HCT116 (cell line): Measurements from ENCODE around the gene AQP12B. TPM values are rescaled to one million over a fixed set of nuclear protein-coding genes. Genes with fewer than 3 reads are reported as not detected.

ENCODE experiments used
- ATAC-seq: fragments of 200-7000 bp; cut with Tn5 transposase; 2 replicates; pipeline ENCODE4 v1.9.1; 2020; ENCODE audit warnings: mild to moderate bottlenecking, moderate library complexity
- BruUV-seq: library from RNA; stranded (reverse); fragments of 400-500 nt; replicated peaks from 2 replicates; lab custom pipeline; 2021; lab: Mats Ljungman, UMichigan
- CTCF ChIA-PET: fragments of 300-600 bp; sonication (Branson Sonifier 250); formaldehyde crosslinking; loops from one replicate; lab custom pipeline; 2021; ENCODE audit warnings: antibody characterized with exemption; lab: Charles Lee
- POLR2A ChIA-PET: fragments of 300-600, 350-600 bp; sonication (Branson Sonifier 250); formaldehyde crosslinking; loops from one replicate; lab custom pipeline; 2021; ENCODE audit warnings: antibody characterized with exemption; lab: Charles Lee
- RAD21 ChIA-PET, 2 experiments: fragments of 300-600 bp; sonication (Branson Sonifier 250); formaldehyde crosslinking; loops; one replicate each; lab custom pipeline; 2023; ENCODE audit warnings: low total read pairs in 2 of 2; ENCODE audit not compliant: uncharacterized antibody in 2 of 2, unreplicated experiment in 2 of 2, low non-redundant PET in 1 of 2; lab: Charles Lee
- DNase-seq: peaks from one replicate; pipeline ENCODE4 v3.0.0-alpha.2; 2010; ENCODE audit warnings: low read depth, low spot score
- H2AFZ ChIP-seq: fragments of 200-600 bp; shearing (Covaris generic), sonication (generic); 2 replicates; pipeline ENCODE4 v1.6.1; 2017; ENCODE audit warnings: low read depth, mixed run types, mixed read lengths, antibody characterized with exemption, low read length; ENCODE audit not compliant: poor library complexity, severe bottlenecking
- H3K27ac ChIP-seq: 2 replicates; pipeline ENCODE4 v1.5.1; 2012; ENCODE audit warnings: low read depth, low read length
- H3K27me3 ChIP-seq: fragments of 200-600 bp; sonication (generic); 2 replicates; pipeline ENCODE4 v1.6.1; 2016; ENCODE audit warnings: mixed run types, low read length, mixed read lengths; ENCODE audit not compliant: insufficient read depth
- H3K36me3 ChIP-seq, 2 experiments: fragments of 200-500 bp in 1 of 2; fragments of 200-600 bp in 1 of 2; sonication (Bioruptor generic) in 1 of 2; sonication (generic) in 1 of 2; 2 replicates each; pipeline versions ENCODE4 v1.5.1 to v1.6.1; 2014 to 2016; ENCODE audit warnings: low read length in 2 of 2, inconsistent platforms in 1 of 2, mixed read lengths in 1 of 2, mixed run types in 1 of 2; ENCODE audit not compliant: insufficient read depth in 2 of 2, control insufficient read depth in 1 of 2
- H3K4me1 ChIP-seq, 2 experiments: fragments of 200-600 bp in 1 of 2; sonication (generic) in 1 of 2; 2 replicates each; pipeline versions ENCODE4 v1.5.1 to v1.6.1; 2012 to 2017; ENCODE audit warnings: low read length in 2 of 2, inconsistent platforms in 1 of 2, mild to moderate bottlenecking in 1 of 2, mixed read lengths in 1 of 2, mixed run types in 1 of 2, moderate library complexity in 1 of 2; ENCODE audit not compliant: insufficient read depth in 2 of 2, control insufficient read depth in 1 of 2
- H3K4me2 ChIP-seq: fragments of 200-600 bp; sonication (generic); 2 replicates; pipeline ENCODE4 v1.6.1; 2017; ENCODE audit warnings: mixed run types, low read length, mixed read lengths
- H3K4me3 ChIP-seq, 2 experiments: fragments of 200-600 bp in 1 of 2; sonication (generic) in 1 of 2; replicated peaks in 1 of 2; 2 replicates each; pipeline ENCODE4 v1.5.1; 2011 to 2016; ENCODE audit warnings: low read length in 2 of 2, control low read depth in 1 of 2, low read depth in 1 of 2, mild to moderate bottlenecking in 1 of 2, mixed read lengths in 1 of 2, mixed run types in 1 of 2
- H3K79me2 ChIP-seq: fragments of 200-600 bp; sonication (generic); 2 replicates; pipeline ENCODE4 v1.6.1; 2017; ENCODE audit warnings: mild to moderate bottlenecking, mixed run types, low read length, moderate library complexity, mixed read lengths; ENCODE audit not compliant: insufficient read depth
- H3K9ac ChIP-seq: fragments of 200-600 bp; sonication (generic); 2 replicates; pipeline ENCODE4 v1.6.1; 2016; ENCODE audit warnings: low read length, mixed read lengths
- H3K9me2 ChIP-seq: fragments of 200-600 bp; sonication (generic), shearing (Covaris generic); 2 replicates; pipeline ENCODE4 v1.6.1; 2017; ENCODE audit warnings: mixed run types, mild to moderate bottlenecking, moderate library complexity; ENCODE audit not compliant: insufficient read depth
- H3K9me3 ChIP-seq, 2 experiments: fragments of 200-500 bp in 1 of 2; fragments of 200-600 bp in 1 of 2; sonication (Bioruptor generic) in 1 of 2; sonication (generic) in 1 of 2; 2 replicates each; pipeline ENCODE4 v1.6.1; 2014 to 2017; ENCODE audit warnings: low read length in 2 of 2, mixed read lengths in 2 of 2, inconsistent platforms in 1 of 2, low read depth in 1 of 2, mild to moderate bottlenecking in 1 of 2, mixed run types in 1 of 2, moderate library complexity in 1 of 2; ENCODE audit not compliant: control insufficient read depth in 1 of 2, insufficient read depth in 1 of 2
- H4K20me1 ChIP-seq: fragments of 200-600 bp; sonication (generic), shearing (Covaris generic); 2 replicates; pipeline ENCODE4 v1.6.1; 2017; ENCODE audit warnings: mixed run types, mild to moderate bottlenecking, moderate library complexity; ENCODE audit not compliant: insufficient read depth
- CEBPB ChIP-seq: IDR thresholded peaks from 2 replicates; pipeline ENCODE4 v1.6.1; 2012; ENCODE audit warnings: low read depth
- EGR1 ChIP-seq: IDR thresholded peaks from 2 replicates; pipeline ENCODE4 v1.6.1; 2012; ENCODE audit warnings: low read depth
- ELF1 ChIP-seq: IDR thresholded peaks from 2 replicates; pipeline ENCODE4 v1.6.1; 2012; ENCODE audit warnings: low read depth, borderline replicate concordance
- EZH2phosphoT487 ChIP-seq: fragments of 200-600 bp; IDR thresholded peaks from 2 replicates; pipeline ENCODE4 v1.6.1; 2018; ENCODE audit warnings: antibody characterized with exemption, borderline replicate concordance
- FOSL1 ChIP-seq: IDR thresholded peaks from 2 replicates; pipeline ENCODE4 v1.6.1; 2012; ENCODE audit warnings: low read depth
- JUND ChIP-seq: IDR thresholded peaks from 2 replicates; pipeline ENCODE4 v1.6.1; 2012
- POLR2A ChIP-seq: IDR thresholded peaks from 2 replicates; pipeline ENCODE4 v1.7.0; 2011; ENCODE audit warnings: borderline replicate concordance; ENCODE audit not compliant: insufficient read depth, insufficient read length; ENCODE audit errors: extremely low read depth
- POLR2AphosphoS5 ChIP-seq: IDR thresholded peaks from 2 replicates; pipeline ENCODE4 v1.6.1; 2011; ENCODE audit warnings: mild to moderate bottlenecking, low read depth, low read length, moderate library complexity
- REST ChIP-seq: IDR thresholded peaks from 2 replicates; pipeline ENCODE4 v1.6.1; 2012; ENCODE audit warnings: low read depth
- SRF ChIP-seq: IDR thresholded peaks from 2 replicates; pipeline ENCODE4 v1.6.1; 2012; ENCODE audit warnings: low read depth
- YY1 ChIP-seq: IDR thresholded peaks from 2 replicates; pipeline ENCODE4 v1.6.1; 2011; ENCODE audit warnings: low read length, low read depth, moderate library complexity, mild to moderate bottlenecking; ENCODE audit not compliant: insufficient replicate concordance; ENCODE audit errors: extremely low read depth
- ZBTB33 ChIP-seq: IDR thresholded peaks from 2 replicates; pipeline ENCODE4 v1.6.1; 2011; ENCODE audit warnings: mild to moderate bottlenecking, low read length, moderate library complexity; ENCODE audit not compliant: insufficient replicate concordance; ENCODE audit errors: extremely low read depth
- intact Hi-C: fragments of 100-400 bp; cut with micrococcal nuclease; formaldehyde crosslinking; loops from 2 replicates; pipeline ENCODE4 v1.10.0; 2022
- total RNA-seq: library from RNA; stranded (reverse); gene quantifications from one replicate; pipeline ENCODE4 v1.2.1, GENCODE V29; 2021; ENCODE audit not compliant: unreplicated experiment
- TF ChIP-seq, protein P1 (sequence below): IDR thresholded peaks from 2 replicates; pipeline ENCODE4 v1.6.1; 2012
- TF ChIP-seq, protein P2 (sequence below): IDR thresholded peaks from 2 replicates; pipeline ENCODE4 v1.6.1; 2012

Gene AQP12B
- total RNA-seq, 1 experiment from 2014 or later, result not detected

DNA sequence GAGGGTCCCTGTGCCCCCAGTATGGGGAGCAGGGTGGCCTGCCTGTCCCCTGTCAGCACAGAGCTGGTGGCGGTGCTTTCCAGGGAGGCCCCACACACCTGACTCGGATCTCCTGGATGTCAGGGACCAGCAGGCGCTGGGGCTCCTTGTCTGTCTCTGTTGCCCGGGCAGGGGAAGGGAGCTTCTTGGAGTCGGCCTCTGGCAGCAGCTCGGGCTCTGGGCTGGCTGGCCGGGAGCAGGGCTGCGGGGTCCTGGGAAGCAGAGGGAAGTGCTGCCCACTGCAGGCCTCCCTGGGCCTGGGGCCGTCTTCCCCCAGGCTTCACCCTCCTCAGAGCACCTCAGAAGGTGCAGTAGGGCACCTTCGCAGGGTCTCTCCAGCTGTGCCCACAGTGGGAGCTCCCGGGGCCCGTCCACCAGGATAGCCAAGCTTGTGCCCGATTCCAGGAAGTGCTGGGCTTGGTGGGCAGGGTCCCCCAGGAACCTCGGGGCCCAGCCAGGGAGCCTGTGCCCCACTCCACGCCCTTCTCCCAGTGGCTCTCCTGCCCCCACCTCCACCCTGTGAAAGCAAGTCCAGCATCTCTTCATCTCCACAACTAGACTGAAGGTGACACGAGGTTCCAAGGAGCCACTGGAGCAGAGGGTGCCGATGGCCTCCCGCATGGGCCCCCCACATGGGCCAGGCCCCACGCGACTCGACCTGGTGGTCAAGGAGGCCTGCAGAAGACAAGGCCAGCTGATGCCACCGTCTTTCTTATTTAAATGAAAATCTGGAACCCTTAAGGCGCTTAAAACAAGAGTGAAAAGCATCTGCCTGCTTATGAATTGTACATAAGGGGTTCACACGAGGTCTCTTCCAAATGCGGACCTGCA lies 37.2 kb upstream of the AQP12B start:
- POLR2A ChIA-PET, result no interaction called here

More for the DNA sequence above, 37.2 kb upstream of the AQP12B start:
- no peaks in the 10 kb centered on the region for H4K20me1 ChIP-seq
- no TSS peak for BruUV-seq
- no peaks in the 10 kb centered on the region for H3K9me3 ChIP-seq
- H3K9ac ChIP-seq, result no peak overlapping the region
- H3K79me2 ChIP-seq, result no peaks in the 10 kb centered on the region
- no peak for ATAC-seq
- no peak overlapping the region for H3K4me3 ChIP-seq
- DNase-seq, result no peak
- H3K27me3 ChIP-seq, result no peaks in the 10 kb centered on the region
- no peak overlapping the region for H2AFZ ChIP-seq
- H3K4me1 ChIP-seq, result no peaks in the 10 kb centered on the region
- H3K36me3 ChIP-seq, result no peaks in the 10 kb centered on the region
- intact Hi-C loops, result no loop called here
- no peak for TF ChIP-seq CEBPB
- no peak for TF ChIP-seq ELF1
- TF ChIP-seq JUND, result no peak
- TF ChIP-seq, protein P1, sequence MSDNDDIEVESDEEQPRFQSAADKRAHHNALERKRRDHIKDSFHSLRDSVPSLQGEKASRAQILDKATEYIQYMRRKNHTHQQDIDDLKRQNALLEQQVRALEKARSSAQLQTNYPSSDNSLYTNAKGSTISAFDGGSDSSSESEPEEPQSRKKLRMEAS, result no peak
- TF ChIP-seq EGR1, result no peak
- TF ChIP-seq, protein P2, sequence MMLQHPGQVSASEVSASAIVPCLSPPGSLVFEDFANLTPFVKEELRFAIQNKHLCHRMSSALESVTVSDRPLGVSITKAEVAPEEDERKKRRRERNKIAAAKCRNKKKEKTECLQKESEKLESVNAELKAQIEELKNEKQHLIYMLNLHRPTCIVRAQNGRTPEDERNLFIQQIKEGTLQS, result no peak
- no peak for TF ChIP-seq FOSL1
- TF ChIP-seq SRF, result no peak
- TF ChIP-seq REST, result no peak
- TF ChIP-seq YY1, result no peak
- TF ChIP-seq ZBTB33, result no peak
- TF ChIP-seq POLR2AphosphoS5, result no peak
- TF ChIP-seq POLR2A, result no peak
- TF ChIP-seq EZH2phosphoT487, result no peak
- RAD21 ChIA-PET, result no interaction called here
- CTCF ChIA-PET, result no interaction called here
- no peak overlapping the region for H3K27ac ChIP-seq
- H3K9me2 ChIP-seq, result no peaks in the 10 kb centered on the region
- no peak overlapping the region for H3K4me2 ChIP-seq
